Hippocampal formation (tissue), 2 donors: ENCODE measurements around the gene CNOT1.
A peak's percentile ranks its signal among the peaks of the same experiment; 100 is the strongest.
"Not testable (repeated sequence)": the region's sequence is repeated elsewhere in the genome, so short reads cannot be mapped to it uniquely, and the experiment has no call there.

Experiments
- DNase-seq, 2 donors: peaks; one replicate each; lab custom pipeline; 2025; lab: John Stamatoyannopoulos, UW

Gene CNOT1

DNA sequence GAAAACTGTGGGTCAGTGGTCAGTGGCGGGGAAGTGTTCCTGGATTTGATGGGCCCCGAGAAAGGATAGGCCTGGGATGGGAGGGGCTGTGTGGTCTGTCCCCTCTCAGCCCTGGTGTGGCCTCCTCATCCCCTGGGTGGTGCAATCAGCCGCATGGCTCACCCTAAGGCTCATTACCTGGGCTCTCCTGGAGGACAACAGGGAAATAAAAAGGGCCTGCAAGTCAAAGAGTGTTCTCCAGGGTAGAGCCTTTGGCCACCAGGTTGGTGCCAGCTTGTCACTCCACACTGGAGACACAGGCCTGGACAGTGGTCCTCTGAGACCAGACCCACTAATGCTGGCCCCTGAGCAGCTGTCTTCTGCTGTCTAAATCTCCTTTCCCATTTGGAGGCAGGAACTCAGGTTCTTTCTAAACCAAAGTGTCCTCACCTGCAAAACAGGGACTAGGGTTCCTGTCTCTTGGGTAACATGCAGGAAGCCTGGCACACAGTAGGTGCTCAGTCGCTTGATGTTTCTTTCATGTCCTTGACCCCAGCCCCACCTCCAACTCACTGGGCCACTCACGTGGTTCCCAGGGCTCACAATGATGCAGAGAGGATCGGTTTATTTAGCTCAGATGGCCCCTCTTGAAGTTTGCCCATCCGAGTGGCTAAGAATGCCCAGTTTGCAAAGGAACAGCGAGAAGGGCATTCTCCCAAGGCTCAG, 127.3 kb downstream of the CNOT1 start:
- DNase-seq, result no peak

DNA sequence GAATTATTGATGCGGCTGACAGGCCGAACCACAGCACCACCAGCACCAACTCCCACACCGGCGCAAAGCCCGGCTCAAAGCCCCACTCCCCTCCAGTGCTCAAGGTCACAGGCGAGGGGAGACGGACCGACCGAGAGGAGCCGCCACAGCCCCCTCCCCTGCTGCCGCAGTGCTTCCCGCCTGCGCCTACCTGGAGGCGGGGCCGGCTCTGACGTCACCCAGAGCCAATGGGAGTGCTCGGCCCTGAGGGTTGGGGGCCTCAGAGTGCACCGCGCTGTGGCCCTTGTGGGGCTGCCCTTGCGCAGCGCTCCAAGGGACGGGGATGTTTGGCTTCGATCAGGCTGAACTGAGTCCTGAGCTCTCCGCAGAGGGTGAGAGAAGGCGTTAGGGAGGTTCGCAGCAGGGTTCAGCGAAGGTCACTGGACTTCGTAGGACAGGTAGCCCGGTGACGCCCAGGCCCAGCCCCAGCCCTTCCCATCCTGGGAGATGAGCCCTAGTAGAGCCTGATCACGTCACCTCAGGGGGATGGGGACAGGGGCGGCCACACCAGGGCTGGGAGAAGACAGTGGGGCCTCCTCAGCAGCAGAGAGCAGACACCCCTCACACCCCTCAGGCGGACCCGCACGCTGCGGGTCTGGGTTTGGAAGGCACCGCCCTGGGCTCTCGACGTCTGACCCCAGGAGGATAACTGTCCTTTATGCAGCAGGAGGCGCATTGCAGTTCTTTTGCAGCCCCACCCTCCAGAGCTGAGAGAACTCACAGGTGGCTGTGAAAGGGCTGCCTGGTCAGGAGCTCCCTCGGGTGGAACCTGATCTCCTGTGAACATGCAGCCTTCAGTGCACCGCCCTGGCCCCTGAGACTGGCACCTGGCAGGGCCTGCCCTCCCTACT, 128.1 kb downstream of the CNOT1 start:
- peak in 1 of 2 donors; percentile 37 for DNase-seq

DNA sequence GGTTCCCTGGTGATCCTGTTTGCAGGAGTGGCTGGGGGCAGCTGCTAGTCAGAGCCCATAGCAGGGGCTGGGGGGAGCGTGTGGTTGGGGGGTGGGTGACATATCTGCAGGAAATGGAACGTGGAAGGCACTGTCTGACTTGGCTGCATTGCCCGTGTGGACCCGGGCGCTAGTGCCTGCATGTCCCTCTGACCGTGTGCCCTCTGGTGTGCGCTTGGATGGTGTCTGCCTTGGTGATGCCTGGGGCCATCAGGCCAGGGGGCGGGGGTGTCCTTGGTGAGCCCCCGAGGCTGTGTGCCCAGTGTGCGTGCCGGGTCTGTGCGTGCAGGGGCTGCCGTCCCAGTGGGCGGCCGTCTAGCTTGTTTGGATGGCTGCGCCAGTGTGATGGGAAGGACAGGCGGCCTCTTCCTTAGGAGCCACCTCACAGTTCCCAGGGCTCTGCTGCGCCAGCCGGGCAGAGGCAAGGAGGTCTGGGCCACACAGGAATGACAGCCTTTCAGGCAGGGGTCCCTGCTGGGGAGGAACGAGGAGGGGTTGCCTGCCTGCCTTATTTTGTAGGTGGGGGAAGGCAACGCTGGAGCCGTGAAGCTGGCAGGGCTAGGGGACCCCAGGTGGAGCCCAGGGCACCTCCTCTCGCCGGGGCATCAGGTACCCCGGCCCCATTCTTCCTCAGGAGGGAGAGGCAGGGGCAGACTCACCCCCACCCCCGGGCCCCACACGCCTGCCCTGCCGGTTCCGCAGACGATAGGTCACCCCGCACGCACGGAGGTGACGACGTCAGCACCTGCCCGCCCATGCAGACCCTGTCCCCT, 129.0 kb downstream of the CNOT1 start:
- no peak for DNase-seq

DNA sequence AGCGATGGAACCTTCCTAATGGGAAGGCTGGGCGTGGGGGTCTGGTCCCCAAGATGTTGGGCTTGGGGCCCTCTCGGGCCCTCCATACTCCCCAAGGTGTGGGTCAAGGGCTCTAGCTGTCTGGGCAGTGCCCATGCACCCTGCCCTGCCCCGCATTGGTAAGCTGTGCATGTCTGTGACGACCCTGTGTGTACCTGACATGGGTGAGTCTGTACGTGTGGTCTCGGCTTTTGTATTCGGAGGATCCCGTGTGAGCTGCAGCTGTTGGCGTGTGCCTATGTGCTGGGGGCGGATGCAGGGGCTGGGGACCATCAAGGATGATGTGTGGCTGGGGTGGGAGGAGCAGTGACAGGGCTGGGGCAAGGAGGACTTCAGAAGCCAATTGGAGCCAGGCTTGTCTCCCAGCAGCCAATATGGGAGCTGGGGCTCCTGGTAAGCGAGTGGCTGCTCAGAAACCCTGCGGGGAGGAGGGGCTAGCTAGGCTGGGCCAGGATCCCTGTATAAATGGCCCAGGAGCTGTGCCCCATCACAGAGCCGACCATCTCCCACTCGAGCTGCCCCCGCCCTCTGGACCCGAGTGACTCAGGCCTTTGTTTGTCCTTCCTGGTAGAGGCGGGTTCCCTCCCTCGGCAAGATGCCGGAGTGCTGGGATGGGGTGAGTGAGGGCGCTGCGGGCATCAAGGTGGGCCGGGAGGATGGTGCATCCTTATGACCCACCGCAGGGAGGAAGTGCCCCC, 129.8 kb downstream of the CNOT1 start, which contains the start of gene NDRG4:
Gene NDRG4, plus strand, starts transcription at position 529 of the 737 bp plus-strand sequence. Its CDS starts 106 bp downstream, at position 635.
- DNase-seq, result peak; percentile 86 to 93

DNA sequence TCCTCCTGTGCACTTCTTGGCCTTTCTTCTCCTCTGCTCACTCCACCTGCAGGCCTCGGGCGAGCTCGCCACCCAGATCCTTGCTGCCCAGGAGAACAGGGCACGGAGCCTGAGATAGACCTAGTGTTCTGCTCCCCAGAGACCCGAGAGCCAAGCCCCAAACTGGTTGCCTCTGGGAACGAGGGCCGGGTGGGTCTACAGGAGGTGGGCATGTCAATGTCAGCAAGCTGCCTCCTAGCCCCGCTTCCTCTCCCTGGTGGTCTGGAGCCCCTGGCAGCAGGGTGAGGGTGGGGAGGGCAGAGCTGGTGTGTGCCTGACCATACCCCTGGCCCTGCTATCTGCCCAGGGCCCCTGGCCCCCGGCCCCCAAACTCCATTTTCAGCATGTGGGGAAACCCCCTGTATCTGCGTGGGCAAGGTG, 130.5 kb downstream of the CNOT1 start:
- DNase-seq, result no peak

DNA sequence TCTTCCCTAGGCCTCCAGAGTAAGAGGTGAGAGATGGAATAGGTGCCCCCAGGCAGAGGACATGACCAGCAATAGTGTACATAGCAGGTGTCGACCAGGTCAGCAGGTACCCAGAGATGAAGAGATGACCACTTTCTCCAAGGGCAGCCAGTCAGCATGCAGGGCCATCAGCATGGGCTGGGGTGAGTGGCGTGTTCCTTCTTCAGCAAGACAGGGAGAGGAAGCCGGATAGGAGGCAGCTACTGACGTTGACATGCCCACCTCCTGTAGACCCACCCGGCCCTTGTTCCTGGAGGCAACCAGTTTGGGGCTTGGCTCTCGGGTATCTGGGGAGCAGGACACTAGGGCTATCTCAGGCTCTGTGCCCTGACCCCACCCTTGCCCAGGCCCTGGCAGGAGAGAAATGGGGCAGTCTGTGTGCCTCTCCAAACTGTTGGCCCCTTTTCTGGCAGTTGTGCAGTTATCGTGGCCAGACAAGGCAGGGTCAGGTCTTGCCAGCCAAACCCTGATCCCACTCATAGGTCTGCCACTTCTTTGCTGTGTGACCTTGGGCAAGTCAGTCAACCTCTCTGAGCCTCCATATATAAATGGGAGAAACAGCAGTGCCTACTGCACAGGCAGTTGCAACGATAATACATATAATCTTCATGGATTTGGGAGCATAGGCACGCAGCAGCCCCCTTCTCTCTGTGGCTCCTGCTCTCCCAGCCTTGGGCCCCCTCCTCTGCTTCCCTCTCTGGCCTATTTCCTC, 131.1 kb downstream of the CNOT1 start:
- DNase-seq, result no peak

DNA sequence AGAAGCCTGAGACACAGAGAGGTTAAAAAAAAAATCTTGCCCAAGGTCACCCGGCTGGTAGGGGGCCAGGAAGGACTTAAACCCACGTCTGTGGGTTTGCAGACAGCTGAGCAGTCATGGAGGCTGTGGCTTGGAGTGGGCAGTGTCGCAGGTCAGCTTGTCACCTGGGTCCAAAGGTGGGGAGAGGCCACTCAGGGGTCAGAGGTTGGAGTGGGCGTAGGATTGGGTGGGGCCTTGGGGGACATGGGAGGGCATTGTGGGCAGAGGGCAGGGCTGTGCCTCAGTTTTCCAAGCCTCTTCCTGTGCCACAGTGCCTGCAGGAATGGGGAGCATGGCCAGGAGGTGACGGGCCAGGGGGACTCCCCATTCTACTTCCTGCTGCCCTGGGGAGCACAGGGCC, 131.7 kb downstream of the CNOT1 start:
- no peak for DNase-seq

DNA sequence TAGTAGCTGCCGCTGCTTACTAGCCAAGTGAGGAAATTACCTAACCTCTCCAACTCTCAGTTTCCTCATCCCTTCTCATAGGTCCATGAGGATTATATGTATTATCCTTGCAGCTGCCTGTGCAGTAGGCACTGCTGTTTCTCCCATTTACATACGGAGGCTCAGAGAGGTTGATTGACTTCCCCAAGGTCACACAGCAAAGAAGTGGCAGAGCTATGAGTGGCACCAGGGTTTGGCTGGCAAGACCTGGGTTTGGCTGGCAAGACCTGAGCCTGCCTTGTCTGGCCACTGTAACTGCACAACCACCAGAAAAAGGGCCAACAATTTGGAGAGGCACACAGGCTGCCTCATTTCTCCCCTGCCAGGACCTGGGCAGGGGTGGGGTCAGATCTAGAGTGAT, 132.2 kb downstream of the CNOT1 start:
- DNase-seq, result no peak

DNA sequence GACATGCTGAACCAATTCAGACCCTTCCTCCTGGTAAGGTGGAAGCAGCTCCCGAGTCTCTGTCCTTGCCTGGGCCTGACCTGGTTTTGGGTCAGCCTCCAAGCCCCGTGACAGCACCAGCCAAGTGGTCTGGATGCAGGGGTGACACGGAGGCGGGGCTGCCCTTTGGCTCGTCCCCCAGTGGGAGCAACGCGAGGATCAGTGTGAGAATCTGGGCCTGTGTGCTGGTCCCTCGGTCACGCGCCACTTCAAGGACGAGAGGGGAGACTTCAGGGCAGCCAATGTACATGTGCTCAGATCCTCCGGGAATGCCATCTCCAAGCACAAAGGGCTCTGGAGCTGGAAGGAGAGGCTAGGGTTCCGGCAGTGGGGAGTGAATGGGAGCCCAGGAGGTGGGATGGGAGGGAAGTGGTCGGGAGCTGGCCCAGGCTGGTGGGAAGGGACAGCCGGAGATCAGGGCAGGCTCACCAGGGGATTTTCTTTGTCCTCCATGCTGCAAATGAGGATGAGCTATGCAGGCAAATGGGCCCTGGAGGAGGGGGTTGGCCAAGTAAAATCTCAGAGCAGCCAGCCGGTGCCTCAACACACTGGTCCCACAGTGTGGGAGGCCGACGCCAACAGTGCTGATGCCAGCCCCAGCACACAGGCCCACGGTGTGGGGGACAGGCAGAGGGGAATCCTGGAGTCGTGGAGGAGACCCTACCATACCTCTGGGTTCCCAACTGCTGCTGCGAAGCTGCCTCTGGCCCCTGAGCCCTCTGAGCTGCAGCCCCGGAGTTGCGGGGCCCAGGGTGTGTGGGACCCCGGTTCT, 133.9 kb downstream of the CNOT1 start:
- peak; percentile 60 to 83 for DNase-seq

DNA sequence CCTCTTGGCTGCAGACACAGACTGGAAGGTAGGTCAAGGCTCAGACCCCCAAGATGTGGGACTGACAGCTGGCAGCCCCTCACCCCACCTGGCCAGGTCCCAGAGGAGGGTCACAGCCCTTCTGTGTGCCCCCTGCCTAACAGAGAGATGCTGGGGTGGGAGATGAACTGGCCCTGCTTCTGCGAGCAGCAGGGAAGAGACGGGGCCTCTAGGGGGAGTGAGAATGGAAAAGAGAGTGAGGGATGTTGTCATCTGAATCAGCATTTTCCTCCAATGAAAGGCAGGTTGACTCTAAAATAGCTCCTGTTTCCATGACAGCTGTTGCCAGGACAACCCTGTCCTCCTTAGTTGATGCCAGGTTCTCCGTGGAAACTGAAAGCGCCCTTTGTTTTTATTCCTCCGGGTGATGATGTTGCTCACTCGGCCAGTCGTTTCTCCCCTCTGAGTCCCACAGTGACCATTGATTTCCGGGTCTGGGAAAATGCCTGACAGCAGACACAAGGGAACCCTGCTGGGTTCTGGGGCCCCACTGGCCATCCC, 134.6 kb downstream of the CNOT1 start:
- peak; percentile 83 to 95 for DNase-seq

DNA sequence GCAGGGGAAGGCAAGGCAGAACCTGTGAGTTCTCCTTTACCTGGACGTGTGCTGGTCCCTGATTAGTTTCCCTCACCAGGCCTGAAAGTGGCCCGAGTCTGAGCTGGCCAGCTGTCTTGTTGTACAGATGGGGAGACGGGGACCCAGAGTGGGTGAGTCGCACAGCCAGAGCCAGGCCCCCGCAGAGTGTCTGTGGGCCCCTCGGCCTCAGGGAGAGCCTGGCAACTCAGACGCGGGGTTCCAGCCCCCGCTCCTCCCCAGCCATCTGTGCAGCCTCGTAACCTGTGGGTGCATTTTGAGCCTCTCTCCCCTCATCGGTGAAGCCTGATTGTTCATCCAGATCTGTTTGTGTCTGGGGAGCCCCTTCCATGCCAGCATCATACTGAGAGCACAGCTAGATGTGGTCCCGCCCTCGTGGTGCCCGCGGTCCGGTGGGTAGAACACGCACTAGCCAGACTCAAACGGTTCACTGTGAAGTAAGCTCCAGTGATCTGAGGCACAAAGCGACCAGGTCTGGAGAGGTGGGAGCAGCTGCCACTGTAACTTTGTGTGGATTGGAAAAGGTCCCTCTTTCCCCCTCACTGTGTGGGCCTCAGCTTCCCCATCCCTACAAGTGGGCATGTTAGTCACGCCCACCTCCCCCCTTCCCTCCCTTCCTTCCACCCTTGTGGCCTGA, 135.7 kb downstream of the CNOT1 start:
- DNase-seq, result no peak

DNA sequence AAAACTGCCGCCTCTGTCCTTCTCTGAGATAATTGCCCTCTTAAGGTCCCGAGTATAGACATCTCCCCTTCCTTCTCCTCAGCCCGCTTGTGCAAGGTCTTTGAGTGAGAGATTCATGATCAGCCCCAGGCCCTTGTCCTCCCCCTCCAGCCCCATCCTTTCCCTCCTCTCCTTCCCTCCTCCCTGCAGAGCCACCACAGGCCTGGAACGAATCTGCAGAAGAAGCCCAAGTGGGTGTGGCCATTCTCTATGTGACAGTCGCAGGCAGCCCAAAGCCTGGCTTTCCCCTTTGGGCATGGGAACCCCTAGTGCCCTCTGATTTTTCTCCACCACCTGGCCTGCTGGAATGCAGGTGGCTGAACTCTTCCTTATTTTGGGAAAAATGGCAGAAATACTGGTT, 136.9 kb downstream of the CNOT1 start:
- DNase-seq, result no peak

DNA sequence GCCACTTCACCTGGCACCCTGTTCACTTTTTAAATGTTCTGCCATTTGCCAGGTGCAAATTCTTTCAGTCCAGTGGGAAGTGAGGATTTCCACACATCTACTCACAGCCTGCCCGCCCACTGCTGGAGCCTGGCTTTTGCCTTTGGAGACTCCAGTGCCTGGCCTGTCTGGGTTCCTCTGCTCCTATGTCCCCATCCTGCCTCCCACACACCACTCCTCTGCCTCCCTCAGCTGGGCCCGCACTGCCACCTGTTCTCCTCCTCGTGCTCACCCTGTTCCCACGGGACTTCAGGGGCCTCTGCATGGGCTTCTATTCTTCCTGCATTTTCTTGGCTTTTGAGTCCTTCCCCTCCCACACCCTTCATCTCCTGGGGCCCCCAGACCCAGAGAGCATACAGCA, 137.6 kb downstream of the CNOT1 start:
- DNase-seq, result no peak

DNA sequence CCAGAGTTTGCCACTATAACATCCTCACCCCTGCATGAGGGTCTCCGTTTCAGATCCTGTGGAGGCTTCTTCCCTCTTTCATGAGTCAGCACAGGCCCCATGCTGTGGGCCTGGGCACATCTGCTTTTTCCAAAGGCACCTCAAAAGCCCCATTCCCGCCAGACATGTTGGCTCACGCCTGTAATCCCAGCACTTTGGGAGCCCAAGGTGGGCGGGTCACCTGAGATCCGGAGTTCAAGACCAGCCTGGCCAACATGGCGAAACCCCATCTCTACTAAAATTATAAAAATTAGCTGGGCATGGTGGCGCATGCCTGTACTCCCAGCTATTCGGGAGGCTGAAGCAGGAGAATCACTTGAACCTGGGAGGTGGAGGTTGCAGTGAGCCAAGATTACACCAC, 139.1 kb downstream of the CNOT1 start:
- not testable (repeated sequence) for DNase-seq

DNA sequence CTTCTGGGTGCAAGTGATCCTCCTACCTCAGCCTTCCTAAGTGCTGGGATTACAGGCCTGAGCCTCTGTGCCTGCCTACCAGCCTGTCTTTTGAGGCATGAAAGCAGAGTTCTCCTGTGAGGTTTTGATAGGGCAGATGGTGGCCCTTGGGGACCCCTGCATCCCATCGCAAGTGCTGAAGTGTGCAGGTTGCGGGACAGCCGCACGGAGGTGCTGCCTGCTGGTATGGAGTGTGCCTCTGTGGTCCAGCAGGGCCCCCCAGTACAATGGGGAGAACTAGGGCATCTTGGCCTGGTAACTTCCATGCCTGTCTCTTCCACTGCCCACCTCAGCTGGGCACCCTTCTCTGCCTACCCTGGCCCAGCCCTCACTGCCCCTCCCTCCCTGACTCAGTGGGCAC, 139.6 kb downstream of the CNOT1 start:
- DNase-seq, result no peak

DNA sequence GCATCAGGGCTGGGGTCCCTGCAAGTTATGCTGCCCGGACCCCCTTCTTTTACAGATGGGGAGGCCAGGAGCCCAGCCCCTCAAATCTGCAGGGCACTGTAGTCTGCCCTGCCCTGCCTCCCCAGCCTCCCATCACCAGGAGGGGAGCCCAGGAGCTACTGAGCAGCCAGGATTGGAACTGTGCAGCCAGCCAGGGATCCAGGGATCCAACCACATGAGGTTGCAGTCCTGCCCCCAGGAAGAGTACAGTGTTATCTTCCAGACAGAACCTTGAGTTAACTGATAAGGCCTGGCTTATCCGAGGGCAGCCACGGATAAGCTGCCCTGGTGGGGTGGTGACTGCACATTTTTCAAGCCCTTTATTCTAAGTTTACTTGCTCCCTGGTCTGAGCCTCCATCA, 141.1 kb downstream of the CNOT1 start:
- DNase-seq, result no peak

DNA sequence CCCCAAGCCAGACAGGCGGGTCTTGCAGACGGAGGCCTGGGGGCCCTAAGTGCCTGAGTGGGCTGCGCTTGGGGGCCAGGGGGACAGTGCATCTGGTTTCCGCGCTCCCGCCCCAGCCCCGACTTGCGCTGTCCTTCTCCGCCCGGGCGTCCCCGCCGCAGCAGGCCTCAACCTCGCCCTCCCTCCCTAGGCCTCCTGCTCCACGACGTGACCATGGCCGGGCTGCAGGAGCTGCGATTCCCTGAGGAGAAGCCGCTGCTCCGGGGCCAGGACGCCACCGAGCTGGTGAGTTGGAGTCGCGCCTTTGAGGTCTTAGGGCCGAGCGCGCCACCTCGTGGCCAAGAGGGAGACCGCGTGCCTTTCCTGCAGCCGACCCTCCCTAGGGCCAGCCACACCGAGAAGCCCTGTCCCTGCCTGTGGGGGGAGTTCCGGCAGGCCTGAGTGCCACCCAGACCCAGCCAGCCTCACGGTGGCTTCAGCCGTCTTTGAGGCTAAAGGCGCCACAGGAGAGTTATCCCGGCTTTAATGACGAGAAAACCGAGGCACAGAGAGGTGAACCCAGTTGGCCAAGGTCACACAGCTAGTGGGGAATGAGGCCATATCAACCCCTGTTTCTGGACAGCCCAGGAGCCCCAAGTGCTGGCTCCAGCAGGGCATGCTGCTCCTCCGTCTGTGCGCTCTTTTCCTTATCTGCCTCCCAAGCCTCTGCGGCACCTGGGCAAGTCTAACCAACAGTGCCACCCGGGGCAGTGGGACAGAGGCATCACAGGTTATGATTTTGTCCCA, 141.9 kb downstream of the CNOT1 start:
- DNase-seq, result peak; percentile 65 to 71

DNA sequence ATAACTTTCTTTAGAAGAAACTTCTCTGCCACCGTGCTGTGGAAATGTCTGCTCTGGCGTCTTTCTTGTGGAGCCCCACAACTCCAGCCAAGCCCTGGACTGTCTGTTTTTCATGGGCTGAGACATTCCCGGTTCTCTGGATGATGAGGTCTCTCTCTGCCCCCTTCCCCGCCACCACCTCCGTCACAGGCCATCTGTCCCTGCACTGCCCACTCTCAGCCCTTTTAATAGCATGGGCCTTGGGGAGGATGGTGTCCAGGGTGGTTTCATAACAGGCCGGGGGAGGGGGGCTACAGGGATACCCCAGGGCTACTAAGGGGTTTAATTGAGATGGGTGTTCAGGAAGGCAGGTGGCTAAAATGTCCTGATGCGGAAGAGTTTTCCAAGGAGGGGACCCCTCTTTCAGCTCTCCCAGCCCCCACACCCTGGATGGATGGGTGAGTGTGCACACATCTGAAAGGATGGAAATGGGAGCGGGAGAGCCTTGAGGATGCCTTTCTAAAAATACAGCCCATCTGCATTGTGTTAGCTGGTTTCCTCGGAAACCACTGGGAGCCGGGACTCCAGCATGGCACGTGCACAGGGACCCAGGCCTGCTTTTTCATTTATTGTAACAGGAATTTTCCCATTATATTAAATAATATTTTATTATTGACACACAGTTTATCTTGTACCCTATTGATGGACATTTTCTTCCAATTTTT, 144.3 kb downstream of the CNOT1 start:
- DNase-seq, result no peak
